Breast epithelium (tissue), 4 donors: ENCODE results near the gene CCDC88C. TPM values are rescaled to one million over a fixed set of nuclear protein-coding genes. Genes with fewer than 3 reads are reported as not detected.

Experiments
- DNase-seq, 2 donors: peaks; one replicate each; pipeline ENCODE4 v3.0.0-alpha.2; 2019; ENCODE audit warnings: low spot score in 2 of 2
- H3K27ac ChIP-seq, 2 donors: fragments of 200-600 bp; sonication (generic) in 1 of 2; one replicate each; pipeline ENCODE4 v1.5.1; 2016 to 2019; ENCODE audit warnings: mild to moderate bottlenecking in 1 of 2
- H3K27me3 ChIP-seq, 2 donors: fragments of 200-600 bp; sonication (generic) in 1 of 2; one replicate each; pipeline versions ENCODE4 v1.5.1 to v1.6.0; 2017 to 2019; ENCODE audit warnings: control low read depth in 1 of 2, mild to moderate bottlenecking in 1 of 2
- H3K36me3 ChIP-seq: fragments of 200-600 bp; one replicate; pipeline ENCODE4 v1.5.1; 2019
- H3K4me1 ChIP-seq, 2 donors: fragments of 200-600 bp; sonication (generic); one replicate each; pipeline ENCODE4 v1.5.1; 2016 to 2019; ENCODE audit warnings: control low read depth in 1 of 2
- H3K4me3 ChIP-seq, 3 donors: fragments of 200-600 bp; sonication (generic); 1 replicate in 2 of 3; 2 replicates in 1 of 3; pipeline ENCODE4 v1.5.1; 2016 to 2019; ENCODE audit warnings: mild to moderate bottlenecking in 3 of 3, moderate library complexity in 2 of 3
- H3K9me3 ChIP-seq, 2 donors: fragments of 200-600 bp; sonication (generic) in 1 of 2; one replicate each; pipeline ENCODE4 v1.5.1; 2016 to 2019; ENCODE audit warnings: control low read depth in 1 of 2
- CTCF ChIP-seq, 3 donors: fragments of 450-650 bp; IDR thresholded peaks; one replicate each; pipeline ENCODE4 v1.5.1; 2016 to 2017; ENCODE audit warnings: antibody characterized with exemption in 3 of 3, mild to moderate bottlenecking in 3 of 3, moderate library complexity in 3 of 3
- POLR2A ChIP-seq: fragments of 450-650 bp; IDR thresholded peaks from one replicate; pipeline ENCODE4 v1.6.1; 2016; ENCODE audit warnings: antibody characterized with exemption, mild to moderate bottlenecking, moderate library complexity
- POLR2AphosphoS5 ChIP-seq, 3 donors: sonication (generic); formaldehyde crosslinking; IDR thresholded peaks; one replicate each; pipeline ENCODE4 v1.6.1; 2017; ENCODE audit warnings: antibody characterized with exemption in 3 of 3
- intact Hi-C: fragments of 100-400 bp; cut with DNase I; formaldehyde crosslinking; loops from one replicate; pipeline ENCODE4 v1.15.1; 2023; ENCODE audit warnings: low total_unique reads
- total RNA-seq, 3 donors: library from RNA; depleted of rRNA; stranded (reverse); fragments of >200 nt; gene quantifications; one replicate each; pipeline ENCODE4 v1.1.0, GENCODE V29; 2016

The CCDC88C gene
- total RNA-seq, 3 donors from 2014 or later = 5.8 to 25.9 (median 19.3) TPM

- Histone ChIP-seq H3K36me3 (no peaks in the 10 kb centered on the region), H3K4me1 (no peaks in the 10 kb centered on the region), H3K27ac (no peak overlapping the region), H3K4me3 (no peak overlapping the region), H3K27me3 (no peaks in the 10 kb centered on the region), H3K9me3 (no peaks in the 10 kb centered on the region)
- TF ChIP-seq CTCF (IDR thresholded peaks at IDR 0.05) = no peak
- no peak for TF ChIP-seq POLR2AphosphoS5 (IDR thresholded peaks at IDR 0.05)
- TF ChIP-seq POLR2A = no peak
- intact Hi-C loops = no loop called here
- DNase-seq = no peak
Observed at GRCh38 chr14:91360490-91361232, 57.0 kb downstream of the CCDC88C start.

GRCh38 chr14:91358654-91359220 lies 58.9 kb downstream of the CCDC88C start:
- no peaks in the 10 kb centered on the region for H3K9me3 ChIP-seq
- no peak overlapping the region for H3K27ac ChIP-seq
- H3K36me3 ChIP-seq = no peaks in the 10 kb centered on the region
- no peaks in the 10 kb centered on the region for H3K27me3 ChIP-seq
- no peaks in the 10 kb centered on the region for H3K4me1 ChIP-seq
- no peak for DNase-seq
- no peak overlapping the region for H3K4me3 ChIP-seq
- intact Hi-C loops = no loop called here
- TF ChIP-seq POLR2AphosphoS5 (IDR thresholded peaks at IDR 0.05) (no peak), POLR2A (no peak), CTCF (IDR thresholded peaks at IDR 0.05) (no peak)

- Histone ChIP-seq H3K4me3 (no peak overlapping the region), H3K9me3 (no peaks in the 10 kb centered on the region), H3K27me3 (no peaks in the 10 kb centered on the region), H3K4me1 (no peaks in the 10 kb centered on the region), H3K36me3 (no peaks in the 10 kb centered on the region), H3K27ac (no peak overlapping the region)
- TF ChIP-seq POLR2A (no peak), CTCF (IDR thresholded peaks at IDR 0.05) (no peak), POLR2AphosphoS5 (IDR thresholded peaks at IDR 0.05) (no peak)
- intact Hi-C loops = no loop called here
- DNase-seq = no peak
Observed at GRCh38 chr14:91358025-91358319, 59.6 kb downstream of the CCDC88C start.

- intact Hi-C loops = no loop called here
- Histone ChIP-seq H3K9me3 (no peaks in the 10 kb centered on the region), H3K27ac (no peak overlapping the region), H3K27me3 (no peaks in the 10 kb centered on the region), H3K4me1 (no peaks in the 10 kb centered on the region), H3K4me3 (no peak overlapping the region), H3K36me3 (no peaks in the 10 kb centered on the region)
- DNase-seq = no peak
- TF ChIP-seq POLR2A (no peak), CTCF (IDR thresholded peaks at IDR 0.05) (no peak), POLR2AphosphoS5 (IDR thresholded peaks at IDR 0.05) (no peak)
Observed at GRCh38 chr14:91357272-91358024, 60.2 kb downstream of the CCDC88C start.

- TF ChIP-seq POLR2A = no peak
- no peak for TF ChIP-seq POLR2AphosphoS5 (IDR thresholded peaks at IDR 0.05)
- no peak for TF ChIP-seq CTCF (IDR thresholded peaks at IDR 0.05)
- Histone ChIP-seq H3K4me3 (no peak overlapping the region), H3K36me3 (no peaks in the 10 kb centered on the region), H3K27me3 (no peaks in the 10 kb centered on the region), H3K9me3 (no peaks in the 10 kb centered on the region), H3K4me1 (no peaks in the 10 kb centered on the region), H3K27ac (no peak overlapping the region)
- intact Hi-C loops = no loop called here
- no peak for DNase-seq
Observed at GRCh38 chr14:91356181-91356763, 61.3 kb downstream of the CCDC88C start.
